Panc1 (cell line): ENCODE results near the gene IREB2.

Experiments used
- CTCF ChIP-seq: fragments of 450-650 bp; IDR thresholded peaks from 2 replicates; pipeline ENCODE4 v1.5.1; 2017; ENCODE audit warnings: mild to moderate bottlenecking
- POLR2AphosphoS5 ChIP-seq: IDR thresholded peaks from 2 replicates; pipeline ENCODE4 v1.6.1; 2012; ENCODE audit warnings: mild to moderate bottlenecking, low read depth, low read length, moderate library complexity
- SIN3A ChIP-seq: IDR thresholded peaks from 2 replicates; pipeline ENCODE4 v1.6.1; 2012; ENCODE audit warnings: low read depth, mild to moderate bottlenecking, low read length, moderate library complexity, borderline replicate concordance; ENCODE audit not compliant: insufficient read depth
- TCF7L2 ChIP-seq: IDR thresholded peaks from 2 replicates; pipeline ENCODE4 v1.6.1; 2011; ENCODE audit warnings: mild to moderate bottlenecking, low read depth, low read length, inconsistent platforms

- TF ChIP-seq TCF7L2 = no peak
- no peak for TF ChIP-seq CTCF
- TF ChIP-seq SIN3A = no peak
- TF ChIP-seq POLR2AphosphoS5 = no peak
These were observed 45.6 kb upstream of the IREB2 start for GRCh38 chr15:78392430-78392829.
